Activated CD8-positive, alpha-beta memory T cell treated with anti-CD3 and anti-CD28 coated beads for 36 hours (primary cell): ENCODE results near the gene SPAG17. TPM values are rescaled to one million over a fixed set of nuclear protein-coding genes. Genes with fewer than 3 reads are reported as not detected.

Source experiments
- CTCF ChIA-PET: fragments of 350-600 bp; sonication (Branson Sonifier 250); formaldehyde crosslinking; loops from one replicate; lab custom pipeline; 2021; ENCODE audit warnings: antibody characterized with exemption; lab: Charles Lee
- POLR2A ChIA-PET: fragments of 350-600 bp; sonication (Branson Sonifier 250); formaldehyde crosslinking; loops from one replicate; lab custom pipeline; 2021; ENCODE audit warnings: antibody characterized with exemption; lab: Charles Lee
- total RNA-seq, 2 experiments: library from RNA; stranded (reverse); gene quantifications; one replicate each; pipeline ENCODE4 v1.2.3, GENCODE V29; 2021

SPAG17 gene
- total RNA-seq, 2 experiments from 2014 or later: not detected

DNA sequence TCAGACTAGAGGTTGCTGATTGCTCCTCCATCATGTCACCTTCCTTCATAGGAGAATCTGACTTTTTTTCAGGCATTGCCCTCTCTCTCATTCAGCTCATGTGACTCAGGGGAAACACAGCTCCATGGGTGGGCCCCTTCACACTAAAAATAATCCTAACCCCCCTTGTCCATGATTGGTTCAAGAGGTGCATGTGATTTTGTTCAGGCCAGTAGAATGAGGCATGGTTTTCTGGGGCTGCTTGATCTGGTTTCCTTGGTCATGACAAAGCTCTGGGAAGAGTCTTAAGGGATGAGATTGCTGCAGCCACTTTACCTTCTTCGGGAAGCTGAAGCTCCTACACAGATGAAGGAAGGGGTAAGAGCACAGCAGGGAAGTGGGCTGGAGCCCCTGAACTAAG lies 56.3 kb downstream of the SPAG17 start:
- CTCF ChIA-PET: no interaction called here
- POLR2A ChIA-PET: no interaction called here

DNA sequence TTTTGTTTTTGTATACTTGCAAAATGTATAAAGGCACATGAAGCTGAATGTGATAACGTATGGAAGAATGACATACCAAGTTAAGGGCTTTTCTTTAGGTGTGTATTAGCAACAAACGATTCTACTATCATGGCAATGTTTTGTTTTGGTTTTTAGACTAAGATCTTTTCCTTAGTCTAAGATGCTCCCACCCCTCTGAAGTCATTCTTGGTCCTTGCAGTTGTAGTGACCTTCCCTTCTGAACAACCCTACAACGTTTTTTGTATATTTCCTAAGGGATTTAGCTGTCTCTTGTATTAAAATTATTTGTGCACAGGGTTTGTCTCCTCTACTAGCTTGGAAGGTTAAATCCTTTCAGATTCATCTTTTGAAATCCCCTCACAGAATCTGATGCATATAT lies 61.0 kb downstream of the SPAG17 start:
- ChIA-PET CTCF (no interaction called here), POLR2A (no interaction called here)

DNA sequence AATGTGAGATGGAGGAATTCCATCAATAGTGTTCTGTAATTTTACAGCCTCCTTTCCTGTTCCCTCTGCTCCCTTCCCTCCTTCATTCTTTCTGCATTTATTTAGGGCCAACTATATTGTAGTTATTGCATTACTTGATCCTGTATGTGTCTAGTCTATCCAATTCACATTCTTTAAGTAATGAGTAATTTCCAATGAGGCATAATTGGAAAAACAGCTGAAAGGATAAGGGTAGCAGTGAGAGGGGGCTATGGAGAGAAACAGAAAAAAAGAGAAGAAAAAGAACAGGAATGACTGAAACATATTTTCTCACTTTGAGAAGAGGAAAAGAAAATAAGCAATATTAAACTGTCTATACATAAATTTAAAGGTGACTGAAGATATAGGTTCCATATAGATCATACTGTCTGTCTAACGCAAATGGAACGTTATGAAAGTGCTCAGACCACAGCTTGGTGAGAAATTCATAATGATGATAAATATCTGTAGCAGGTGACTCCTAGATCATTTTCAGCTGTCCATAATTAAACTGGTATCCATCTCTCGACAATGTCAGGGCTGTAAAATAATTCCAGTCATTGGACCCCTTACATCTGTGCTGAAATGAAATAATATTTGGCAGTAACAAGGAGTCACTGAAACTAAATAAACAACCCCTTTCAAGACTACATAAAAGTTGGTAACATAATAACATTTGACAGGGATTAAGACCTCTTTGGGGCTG lies 61.8 kb downstream of the SPAG17 start:
- ChIA-PET POLR2A (no interaction called here), CTCF (no interaction called here)

DNA sequence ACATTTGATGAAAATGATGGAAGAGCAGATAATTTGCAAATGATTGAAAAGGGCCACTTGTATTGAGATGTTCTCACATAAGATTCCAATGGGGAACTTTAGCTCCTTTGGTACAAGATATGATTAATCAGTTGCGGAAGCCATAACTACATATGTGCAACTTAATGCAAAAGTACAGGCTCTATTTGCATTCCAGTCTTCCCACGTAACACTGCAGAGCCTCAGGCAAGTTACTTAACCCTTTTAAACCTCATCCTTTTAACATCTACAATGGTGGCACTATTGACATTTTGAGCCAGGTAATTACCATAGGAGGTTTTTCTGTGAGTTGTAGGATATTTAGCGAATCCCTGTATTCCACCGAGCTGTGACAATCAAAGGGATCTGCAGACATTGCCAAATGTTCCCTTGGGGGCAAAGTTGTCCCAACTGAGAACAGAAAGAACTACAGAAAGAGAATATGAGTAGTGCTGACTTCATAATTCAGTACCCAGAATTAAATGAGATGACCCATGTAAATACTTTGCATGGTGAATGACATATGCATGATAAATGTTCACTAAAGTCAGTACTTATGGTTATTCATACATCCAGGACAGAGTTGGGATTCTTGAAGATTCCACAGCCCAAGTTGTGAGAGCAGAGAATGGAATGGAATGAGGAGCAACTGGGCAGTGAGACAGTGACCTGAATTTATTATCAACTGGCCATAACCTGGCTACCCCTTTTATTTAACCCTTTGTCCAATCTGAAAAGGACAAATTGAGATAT lies 62.6 kb downstream of the SPAG17 start:
- ChIA-PET CTCF (no interaction called here), POLR2A (no interaction called here)

DNA sequence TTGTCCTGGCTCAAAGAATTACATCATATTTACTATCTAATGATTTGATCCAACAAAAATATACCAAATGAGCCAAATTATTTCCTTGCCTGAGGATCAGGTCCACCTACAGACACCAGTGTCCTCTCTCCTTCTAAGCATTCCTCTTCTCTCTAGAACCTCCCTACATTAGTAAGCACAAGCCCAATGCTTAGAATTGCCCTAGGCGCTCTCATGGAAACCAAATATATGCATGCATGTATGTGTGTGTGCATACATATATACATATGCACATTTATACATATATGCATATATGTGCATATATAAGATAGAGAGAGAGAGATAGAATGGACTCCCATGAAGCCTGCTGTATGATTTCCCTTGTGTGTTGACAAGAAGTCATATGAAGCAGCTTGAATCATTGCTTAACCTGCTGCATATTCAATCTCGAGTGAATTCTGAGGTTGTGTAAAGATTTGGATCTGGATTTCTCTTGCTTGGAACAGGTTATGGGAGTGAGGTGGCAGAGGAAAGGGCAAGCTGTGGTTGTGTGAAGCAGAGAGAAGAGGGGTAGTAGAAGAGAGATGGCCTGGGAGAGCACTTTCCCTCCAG lies 66.1 kb downstream of the SPAG17 start:
- CTCF ChIA-PET: no interaction called here
- POLR2A ChIA-PET: no interaction called here

DNA sequence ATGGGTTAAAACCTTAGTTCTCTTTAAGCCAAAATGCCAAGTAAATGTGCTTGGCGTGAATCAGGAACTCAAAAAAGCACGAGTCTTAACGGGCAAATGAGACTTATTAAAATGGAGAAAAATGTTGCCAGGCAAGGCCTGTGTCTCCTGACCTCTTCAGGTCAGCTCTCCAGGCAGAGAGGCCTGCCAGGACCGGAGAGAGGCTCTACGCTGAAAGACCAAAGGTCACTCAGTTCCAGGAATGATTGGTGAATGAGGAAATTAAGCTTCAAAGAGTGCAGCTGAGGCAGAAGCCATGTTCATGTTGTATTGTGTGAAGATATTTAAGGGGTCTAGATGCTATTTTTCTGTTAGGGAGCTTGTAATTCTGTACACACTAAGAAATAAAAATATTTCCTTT lies 66.6 kb downstream of the SPAG17 start:
- ChIA-PET CTCF (no interaction called here), POLR2A (no interaction called here)

DNA sequence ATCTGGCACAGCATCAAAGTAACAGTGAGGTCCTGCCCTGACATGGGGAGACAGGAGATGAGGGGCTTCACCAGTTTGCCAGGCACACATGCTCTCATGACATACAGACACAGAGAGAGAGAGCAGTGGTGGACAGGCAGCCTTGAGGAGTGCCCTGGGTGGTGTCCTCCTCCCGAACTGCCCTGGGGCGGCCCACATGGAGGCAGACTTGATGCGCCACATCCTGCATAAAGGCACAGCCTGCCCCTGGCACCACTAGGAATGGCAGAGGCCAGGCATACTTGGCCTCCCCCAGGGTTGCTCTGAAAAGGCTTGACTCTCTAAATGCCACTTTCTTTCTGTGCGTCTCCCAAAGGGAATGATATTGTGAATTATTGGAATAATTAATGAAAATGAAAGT lies 67.5 kb downstream of the SPAG17 start:
- ChIA-PET POLR2A (no interaction called here), CTCF (no interaction called here)

DNA sequence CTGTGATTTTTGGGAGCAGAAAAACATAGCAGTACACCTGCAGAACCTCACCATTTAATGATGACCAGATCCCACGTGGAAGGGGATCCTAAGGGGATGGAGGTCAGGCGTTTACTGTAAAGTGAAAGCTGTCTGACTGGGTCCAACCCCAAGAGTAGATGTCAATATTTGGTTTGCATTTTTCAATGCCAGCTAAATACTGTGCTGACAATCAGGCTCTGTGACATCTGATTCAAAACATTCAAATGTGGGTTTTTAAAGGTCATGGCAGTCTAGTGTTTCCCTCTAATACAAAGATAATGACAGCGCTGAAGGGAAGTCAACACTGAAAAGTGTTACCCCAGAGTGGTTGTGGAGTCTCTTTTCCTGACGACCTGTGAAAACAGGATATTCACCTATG lies 68.1 kb downstream of the SPAG17 start:
- POLR2A ChIA-PET: no interaction called here
- CTCF ChIA-PET: no interaction called here

DNA sequence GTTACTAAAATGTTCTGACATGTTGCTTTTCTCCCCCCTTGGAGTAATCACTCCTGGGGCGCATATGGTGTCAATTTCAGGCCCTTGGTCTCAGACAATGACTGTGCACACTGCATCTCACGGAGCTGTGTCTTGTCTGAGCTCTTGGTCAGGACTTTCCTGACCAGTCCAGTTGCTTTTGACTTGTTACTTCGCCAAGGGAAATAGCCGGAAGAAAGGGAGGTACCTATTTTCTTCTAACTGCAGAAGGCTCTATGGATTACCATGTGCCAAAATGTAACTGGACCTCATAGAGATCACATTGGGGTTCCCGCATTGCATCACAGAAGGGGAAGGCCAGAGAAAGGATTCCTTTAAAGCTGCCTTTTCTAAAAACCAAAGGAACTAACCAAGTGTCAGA lies 68.6 kb downstream of the SPAG17 start:
- ChIA-PET POLR2A (no interaction called here), CTCF (no interaction called here)

DNA sequence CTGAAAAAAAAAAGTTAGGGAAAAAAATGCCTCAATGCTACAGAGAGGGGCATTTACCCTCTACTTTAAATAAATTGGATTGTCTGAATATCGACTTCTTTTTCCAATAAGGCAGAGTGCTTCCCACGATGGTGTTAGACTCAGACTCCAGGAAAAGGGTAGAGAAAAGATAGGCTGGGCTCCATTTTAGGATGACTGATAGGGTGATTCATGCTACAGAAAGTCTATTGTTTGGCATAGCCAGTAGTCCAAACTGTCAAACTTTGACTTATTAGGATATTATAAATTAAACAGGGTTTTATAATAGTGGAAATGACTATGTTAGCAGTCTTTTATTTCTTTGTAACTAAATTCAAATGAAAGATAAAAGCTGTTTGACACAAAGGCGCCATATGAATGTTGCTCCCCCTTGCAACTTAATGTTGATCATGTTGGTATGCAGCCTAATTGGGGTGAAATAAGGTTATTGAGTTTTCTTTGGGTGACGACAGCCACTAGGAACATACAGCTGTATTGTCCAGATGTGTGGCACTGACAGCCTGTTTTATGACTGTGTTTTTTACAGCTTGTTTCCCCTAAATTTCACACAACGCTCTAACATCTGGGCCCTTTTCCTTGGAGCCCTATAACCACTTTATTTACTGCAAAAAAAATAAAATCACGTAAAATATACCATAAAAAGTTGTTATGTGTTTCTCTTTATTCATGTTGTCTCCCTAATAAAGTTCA lies 69.3 kb downstream of the SPAG17 start:
- ChIA-PET POLR2A (no interaction called here), CTCF (no interaction called here)

DNA sequence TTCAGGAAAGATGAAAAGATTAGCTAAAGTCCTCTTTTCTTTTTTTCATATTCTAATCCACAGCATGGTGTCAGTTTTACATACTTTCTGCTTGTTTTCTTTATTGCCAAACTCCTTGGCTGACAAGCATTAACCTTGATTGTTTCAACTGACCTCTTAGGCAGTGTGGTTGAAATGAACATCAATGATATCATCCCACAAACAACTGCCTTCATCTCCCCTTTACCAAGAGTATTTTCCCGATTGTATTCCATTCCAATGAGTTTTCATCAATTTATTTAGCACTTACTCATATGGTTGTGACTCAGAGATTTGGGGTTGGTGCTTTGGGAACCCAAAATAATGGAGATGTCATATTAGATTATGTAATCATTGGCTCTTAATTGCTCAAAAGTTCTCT lies 71.8 kb downstream of the SPAG17 start:
- ChIA-PET POLR2A (no interaction called here), CTCF (no interaction called here)

DNA sequence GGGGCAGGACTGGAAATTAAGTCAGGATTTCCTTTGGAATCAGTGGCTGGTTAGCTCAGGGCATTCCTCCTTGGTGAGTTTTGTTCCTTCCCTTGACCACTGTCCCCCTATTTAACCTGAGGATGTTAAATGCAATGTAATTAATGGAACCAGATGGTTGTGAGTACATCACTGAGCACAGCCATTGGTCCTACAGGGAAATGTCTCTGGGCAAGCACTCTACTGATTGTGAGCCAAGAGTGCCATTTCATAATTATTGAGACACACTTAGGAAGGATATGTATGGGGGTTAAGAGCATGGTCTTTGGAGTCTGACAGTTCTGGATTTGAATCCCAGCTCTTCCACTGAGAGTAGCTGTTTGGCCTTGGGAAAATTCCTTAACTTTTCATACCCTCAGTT lies 74.4 kb downstream of the SPAG17 start:
- POLR2A ChIA-PET: no interaction called here
- CTCF ChIA-PET: no interaction called here

DNA sequence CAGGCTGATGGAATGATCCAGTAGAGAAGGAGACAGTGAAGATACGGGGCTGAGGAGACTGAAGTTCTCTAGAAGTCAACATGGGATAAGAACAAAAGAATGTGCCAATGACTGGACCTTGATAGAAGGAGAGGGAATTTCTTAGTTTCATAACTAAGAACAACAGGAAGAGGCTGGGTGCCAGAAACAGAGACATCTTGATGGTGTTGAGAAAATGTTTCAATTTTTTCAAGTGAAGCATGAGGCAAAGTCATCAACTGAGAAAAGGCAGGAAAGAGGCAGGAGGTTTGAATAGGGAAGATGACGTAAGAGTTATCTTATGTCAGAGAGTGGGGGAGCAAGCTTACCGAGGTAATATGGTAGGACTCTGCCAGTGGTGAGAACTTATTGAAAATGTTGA lies 80.1 kb downstream of the SPAG17 start:
- CTCF ChIA-PET: no interaction called here
- POLR2A ChIA-PET: no interaction called here

DNA sequence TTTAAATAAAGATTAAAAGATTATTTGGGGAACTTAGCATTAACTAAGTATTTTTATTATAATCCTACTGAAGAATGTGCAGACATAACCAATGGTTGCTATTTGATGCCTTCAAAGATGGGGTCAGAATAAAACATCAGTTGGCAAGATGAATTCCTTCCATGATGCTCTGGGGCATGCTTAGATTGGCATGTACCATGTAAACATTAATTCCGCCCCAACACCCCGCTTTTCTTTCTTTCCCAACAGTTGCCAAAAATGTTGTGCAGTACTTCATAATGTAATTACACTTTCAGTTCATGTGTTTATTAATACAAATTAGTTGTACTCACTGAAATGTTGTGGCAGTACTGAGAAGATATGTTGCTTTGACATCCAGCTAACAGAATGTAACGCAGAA lies 82.6 kb downstream of the SPAG17 start:
- ChIA-PET POLR2A (no interaction called here), CTCF (no interaction called here)

DNA sequence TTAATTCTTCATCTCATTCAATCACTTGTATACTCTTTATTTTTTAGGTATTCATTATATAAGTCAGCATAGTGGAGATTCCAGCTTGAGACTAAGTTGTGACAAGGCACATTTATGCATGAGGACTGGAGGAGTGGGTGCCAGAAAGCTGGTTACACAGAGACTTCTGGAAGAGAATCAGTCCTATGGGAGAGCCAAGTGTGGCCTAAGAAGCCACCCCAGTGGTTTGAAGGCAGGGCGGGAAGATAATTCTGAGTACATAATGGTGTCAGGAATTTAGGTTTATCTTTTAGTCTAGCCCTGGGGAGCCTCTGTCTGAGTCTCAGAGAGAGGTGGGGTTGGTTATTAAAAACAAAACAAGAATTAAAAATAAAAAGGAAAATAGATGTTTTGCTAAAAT lies 83.0 kb downstream of the SPAG17 start:
- ChIA-PET CTCF (no interaction called here), POLR2A (no interaction called here)

DNA sequence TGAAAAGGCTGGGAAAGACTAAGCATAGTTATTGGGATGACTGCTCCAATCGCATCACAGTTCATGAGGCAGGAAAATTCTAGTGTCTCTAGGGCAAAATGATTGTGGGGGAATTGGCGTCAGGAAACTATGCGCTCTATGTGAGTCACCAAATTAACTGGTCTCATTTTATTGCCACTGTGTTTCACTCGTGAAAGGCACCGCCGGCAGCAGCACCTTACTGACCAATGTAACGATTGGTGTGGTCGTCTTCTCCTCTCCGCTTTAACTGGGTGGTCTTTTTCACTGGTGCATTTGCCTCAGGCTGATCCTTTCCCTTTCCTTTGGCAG lies 83.5 kb downstream of the SPAG17 start:
- ChIA-PET POLR2A (no interaction called here), CTCF (no interaction called here)

DNA sequence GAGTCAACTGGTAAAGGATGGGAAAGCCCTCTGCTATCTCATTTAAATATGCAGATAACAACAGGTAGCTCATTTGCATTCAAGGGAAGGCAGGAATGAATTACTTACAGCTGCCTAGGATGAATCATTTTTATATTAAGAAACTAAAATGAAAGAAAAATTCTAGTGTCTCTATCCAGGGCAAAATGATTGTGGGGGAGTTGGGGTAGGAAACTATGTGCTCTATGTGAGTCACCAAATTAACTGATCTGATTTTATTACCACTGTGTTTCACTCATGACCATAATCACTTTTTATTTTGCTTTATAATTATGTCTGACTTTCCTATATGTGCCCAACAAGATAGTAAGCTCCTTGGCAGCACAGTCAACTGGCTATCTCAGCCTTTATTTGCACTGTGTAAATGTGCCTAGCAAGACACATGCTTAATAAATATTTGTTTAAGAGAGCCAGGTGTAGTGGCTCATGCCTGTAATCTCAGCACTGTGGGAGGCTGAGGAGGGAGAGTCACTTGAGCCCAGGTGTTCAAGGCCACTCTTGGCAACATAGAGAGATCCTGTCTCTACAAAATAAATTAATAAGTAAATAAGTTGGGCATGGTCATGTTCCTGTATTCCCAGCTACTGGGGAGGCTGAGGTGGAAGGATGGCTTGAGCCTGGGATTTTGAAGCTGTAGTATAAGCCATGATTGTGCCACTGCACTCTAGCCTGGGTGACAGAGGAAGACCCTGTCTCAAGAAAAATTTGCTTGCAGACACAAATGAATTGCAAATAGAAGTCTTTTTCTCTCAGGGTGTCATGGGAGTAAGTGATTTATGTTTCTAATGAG lies 84.1 kb downstream of the SPAG17 start:
- ChIA-PET CTCF (no interaction called here), POLR2A (no interaction called here)

DNA sequence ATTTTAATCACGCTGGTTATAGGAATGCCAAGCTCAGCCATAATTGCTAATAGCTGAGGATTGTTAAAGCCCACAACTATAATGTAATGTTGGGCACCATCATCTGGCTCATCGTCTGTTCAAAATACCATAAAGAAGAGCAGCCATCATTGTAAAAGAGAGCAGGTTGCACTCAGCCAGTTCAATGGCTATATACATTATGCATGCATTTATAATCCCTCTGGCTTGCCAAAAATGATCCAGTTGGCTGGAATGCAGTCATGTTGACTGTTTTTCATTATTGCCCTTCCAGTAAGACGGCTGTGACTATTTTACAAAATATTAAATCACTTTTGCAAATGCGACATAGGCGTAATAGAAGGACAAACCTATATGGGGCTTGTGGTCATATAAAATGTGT lies 85.3 kb downstream of the SPAG17 start:
- ChIA-PET CTCF (no interaction called here), POLR2A (no interaction called here)

DNA sequence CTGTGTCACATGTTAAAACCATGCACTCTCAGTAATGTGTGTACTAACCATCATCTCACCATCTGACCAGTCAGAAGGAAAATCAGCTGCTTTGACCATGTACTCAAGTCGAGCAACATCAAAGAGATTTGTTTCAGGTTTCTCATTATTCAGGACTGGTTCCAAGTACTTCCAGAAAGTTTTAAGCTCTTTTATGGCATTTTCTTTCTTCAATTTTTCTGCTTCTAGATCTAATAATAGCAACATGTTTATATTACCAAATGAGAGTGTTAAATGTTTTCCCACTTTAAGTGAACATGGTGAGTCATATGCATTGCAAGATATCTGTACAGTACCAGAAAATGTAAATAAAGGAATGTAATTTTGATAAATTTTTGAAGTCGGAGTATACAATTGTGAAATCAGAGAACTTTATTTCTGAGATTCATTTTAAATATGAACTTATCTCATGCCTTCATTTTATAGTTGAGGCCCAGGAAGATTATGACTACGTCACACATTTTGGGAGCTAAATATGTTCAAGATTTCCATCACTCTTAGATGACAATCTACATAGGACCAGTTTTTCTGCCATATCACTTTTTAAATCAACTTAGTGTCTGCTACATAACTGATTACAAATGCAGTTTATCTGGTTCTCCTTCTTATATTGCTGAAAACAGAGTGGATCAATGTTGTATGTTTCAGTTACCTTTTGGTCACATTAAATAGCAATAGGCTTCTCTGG lies 87.2 kb downstream of the SPAG17 start:
- CTCF ChIA-PET: no interaction called here
- POLR2A ChIA-PET: no interaction called here
